HG02610 (cell line): ENCODE measurements around the gene NPNT.
A peak's percentile ranks its signal among the peaks of the same experiment; 100 is the strongest.
"Not testable (repeated sequence)": the region's sequence is repeated elsewhere in the genome, so short reads cannot be mapped to it uniquely, and the experiment has no call there.

Source experiments
- ATAC-seq: cut with Tn5 transposase; IDR thresholded peaks from one replicate; pipeline ENCODE4 v1.9.1; 2021; ENCODE audit warnings: mild to moderate bottlenecking, moderate library complexity; ENCODE audit not compliant: unreplicated experiment

Gene NPNT, protein sequence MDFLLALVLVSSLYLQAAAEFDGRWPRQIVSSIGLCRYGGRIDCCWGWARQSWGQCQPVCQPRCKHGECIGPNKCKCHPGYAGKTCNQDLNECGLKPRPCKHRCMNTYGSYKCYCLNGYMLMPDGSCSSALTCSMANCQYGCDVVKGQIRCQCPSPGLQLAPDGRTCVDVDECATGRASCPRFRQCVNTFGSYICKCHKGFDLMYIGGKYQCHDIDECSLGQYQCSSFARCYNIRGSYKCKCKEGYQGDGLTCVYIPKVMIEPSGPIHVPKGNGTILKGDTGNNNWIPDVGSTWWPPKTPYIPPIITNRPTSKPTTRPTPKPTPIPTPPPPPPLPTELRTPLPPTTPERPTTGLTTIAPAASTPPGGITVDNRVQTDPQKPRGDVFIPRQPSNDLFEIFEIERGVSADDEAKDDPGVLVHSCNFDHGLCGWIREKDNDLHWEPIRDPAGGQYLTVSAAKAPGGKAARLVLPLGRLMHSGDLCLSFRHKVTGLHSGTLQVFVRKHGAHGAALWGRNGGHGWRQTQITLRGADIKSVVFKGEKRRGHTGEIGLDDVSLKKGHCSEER

DNA sequence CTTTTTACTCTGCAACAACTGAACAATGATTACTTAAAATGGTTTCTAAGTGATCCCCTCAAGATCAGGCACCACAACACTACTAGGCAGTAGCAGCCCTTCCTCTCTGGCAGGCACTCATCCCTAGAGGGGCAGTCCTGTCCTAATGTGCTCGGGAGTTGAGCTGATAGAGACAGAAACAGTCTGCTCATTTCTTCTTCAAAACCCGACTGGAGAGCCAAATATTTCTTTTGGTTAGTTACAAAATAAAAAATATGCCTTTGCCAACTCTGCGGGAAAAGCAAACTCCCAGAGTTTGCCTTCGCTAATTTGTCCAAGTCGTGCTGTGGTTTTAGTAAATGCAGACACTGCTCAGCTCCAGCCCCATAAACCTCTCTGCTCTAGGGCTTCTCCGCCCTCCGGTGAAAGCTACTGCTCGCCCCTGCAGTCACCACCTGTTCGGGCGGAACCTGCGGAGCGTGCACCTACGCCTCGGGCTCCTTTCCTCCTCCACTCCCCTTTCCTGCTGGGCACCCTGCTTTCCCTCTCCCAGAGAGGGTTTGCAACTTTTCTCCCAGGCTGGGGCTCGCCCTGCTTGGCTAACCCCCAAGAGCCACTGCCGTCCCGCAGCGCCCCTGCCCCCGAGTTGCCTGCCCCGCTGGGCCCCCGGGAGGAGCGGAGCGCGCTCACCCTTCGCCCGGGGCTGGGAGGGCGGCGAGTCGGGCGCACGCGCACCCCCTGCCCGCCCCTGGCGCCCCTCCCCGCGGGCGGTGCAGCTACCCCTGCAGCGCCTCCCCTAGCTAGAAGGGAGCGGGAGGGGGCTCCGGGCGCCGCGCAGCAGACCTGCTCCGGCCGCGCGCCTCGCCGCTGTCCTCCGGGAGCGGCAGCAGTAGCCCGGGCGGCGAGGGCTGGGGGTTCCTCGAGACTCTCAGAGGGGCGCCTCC lies at the start of gene NPNT:
NPNT (plus strand) TSS at position 812 of the 923 bp plus-strand sequence. CDS start 182 bp downstream, outside the sequence.
- ATAC-seq, result no peak

DNA sequence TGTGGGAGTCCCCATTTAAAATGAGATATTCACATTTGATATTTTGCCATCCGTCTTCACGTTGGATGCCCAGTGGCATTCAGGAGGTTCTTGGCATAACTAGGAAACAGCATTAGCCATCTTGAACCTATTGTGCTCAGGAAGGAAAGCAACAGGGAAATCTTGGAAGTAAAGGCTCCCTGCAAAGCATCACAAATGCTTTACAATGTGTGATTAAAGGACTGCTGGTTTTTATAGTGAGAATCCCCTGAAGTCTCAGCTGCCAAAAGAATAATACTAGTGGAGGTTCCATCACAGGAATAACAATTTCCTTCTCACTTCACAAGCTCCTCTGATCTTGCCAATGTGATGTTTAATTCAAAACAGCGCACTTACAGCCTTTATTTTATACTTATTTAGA lies 49.7 kb upstream of the NPNT start:
- no peak for ATAC-seq

- not testable (repeated sequence) for ATAC-seq
These were observed 46.9 kb upstream of the NPNT start for GRCh38 chr4:105848359-105848758.

DNA sequence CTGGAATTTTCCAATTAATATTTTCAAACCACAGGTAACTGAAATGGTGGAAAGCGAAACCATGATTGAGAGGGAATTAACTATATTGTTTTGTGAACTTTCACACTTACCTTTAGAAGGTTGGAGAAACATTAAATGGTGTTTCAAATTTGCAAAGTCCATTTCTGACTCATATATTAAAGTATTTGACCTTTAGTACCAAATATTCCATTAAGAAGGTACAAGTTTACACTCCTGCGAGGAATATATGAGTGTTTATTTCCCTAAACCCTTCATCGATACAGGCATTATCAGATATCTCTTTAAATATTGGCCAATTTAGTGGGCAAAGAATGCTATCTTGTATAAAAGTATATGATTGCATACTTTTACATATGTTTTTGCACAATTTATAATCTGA lies 44.1 kb upstream of the NPNT start:
- no peak for ATAC-seq

DNA sequence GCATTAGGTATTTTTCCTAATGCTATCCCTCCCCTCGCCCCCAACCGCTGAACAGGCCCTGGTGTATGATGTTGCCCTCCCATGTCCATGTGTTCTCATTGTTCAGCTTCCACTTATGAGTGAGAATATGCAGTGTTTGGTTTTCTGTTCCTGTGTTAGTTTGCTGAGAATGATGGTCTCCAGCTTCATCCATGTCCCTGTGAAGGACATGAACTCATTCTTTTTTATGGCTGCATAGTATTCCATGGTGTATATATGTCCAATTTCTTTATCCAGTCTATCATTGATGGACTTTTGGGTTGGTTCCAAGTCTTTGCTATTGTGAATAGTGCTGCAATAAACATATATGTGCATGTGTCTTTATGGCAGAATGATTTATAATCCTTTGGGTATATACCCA lies 43.0 kb upstream of the NPNT start:
- ATAC-seq, result not testable (repeated sequence)

DNA sequence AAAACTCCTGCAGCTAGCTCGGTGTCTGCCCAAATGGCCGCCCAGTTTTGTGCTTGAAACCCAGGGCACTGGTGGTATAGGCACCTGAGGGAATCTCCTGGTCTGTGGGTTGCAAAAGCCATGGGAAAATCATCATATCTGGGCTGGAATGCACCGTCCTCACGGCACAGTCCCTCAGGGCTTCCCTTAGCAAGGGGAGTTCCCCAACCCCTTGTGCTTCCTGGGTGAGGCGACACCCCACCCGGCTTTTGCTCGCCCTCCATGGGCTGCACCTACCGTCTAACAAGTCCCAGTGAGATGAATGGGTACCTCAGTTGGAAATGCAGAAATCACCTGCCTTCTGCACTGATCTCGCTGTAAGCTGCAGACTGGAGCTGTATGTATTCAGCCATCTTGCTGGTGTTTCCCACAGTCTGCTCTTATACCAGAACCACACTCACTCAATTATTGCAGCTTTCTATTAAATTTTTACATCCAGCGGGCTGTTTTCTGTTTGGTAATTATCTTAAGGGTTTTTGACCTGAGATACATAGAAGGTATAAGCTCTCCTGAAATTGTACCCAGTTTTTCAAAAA lies 36.7 kb upstream of the NPNT start:
- ATAC-seq, result peak; percentile 45

GRCh38 chr4:105859233-105859632 lies 36.0 kb upstream of the NPNT start:
- ATAC-seq, result peak; percentile 77

DNA sequence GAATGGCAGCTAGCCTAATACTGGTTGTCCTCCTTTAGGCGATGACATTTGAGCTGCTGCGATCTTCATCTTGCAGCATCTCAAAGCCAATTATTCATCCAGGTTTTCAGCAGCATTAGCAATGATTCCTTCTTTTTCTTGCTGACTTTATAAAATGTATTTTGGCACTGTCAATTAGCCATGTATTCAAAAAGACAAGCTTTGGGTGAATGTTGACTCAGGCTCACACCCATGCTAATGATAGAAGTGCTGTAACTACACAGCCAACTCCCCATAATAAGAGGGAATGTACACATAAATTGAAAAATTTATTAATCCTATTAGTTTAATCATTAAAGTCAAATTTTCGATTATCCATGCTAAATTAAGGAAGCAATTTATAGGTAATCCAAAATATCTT lies 24.3 kb upstream of the NPNT start:
- no peak for ATAC-seq

- no peak for ATAC-seq
These were observed 23.3 kb upstream of the NPNT start for GRCh38 chr4:105871997-105872396.

DNA sequence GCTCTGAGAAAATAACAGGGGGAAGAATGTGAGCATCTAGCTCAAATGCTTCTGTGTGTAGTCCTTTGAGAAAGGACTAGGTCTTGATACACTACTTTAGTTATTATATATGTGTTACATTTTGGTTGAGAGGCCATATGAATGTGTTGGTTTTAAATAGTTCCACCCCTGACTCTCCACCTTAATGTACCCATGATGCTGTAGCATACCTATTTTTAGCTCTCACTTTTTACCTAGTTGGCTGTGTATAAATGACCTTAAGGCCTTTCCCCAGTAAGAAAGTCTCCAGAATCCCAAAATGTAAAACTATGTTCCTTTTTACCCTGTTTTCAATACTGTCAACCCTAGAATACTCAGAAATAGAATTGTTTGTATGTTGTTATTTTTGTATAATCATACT lies 20.0 kb upstream of the NPNT start:
- no peak for ATAC-seq

DNA sequence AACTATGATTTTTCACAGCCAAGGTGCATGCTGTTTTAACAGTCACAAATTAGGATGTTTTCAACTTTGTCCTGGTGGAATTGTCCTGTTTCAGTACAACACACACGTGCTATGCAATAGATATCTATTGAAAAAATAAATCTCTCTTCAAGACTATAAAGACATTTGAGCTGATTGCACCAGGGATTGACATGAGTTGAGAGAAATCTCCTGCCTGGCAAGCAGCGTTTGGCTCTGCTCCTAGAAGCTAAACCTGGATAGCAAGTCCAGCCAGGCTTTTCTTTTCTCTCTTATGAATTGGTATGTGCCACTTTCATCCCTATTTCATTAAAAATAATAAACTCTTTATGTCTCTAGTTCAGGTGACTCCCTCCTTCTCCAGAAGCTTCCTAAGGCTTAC lies 16.6 kb upstream of the NPNT start:
- no peak for ATAC-seq

GRCh38 chr4:105887508-105887907 lies 7.8 kb upstream of the NPNT start:
- ATAC-seq, result no peak

GRCh38 chr4:105895583-105896460 lies 551 bp downstream of the NPNT start:
- ATAC-seq, result peak; percentile 70

GRCh38 chr4:105896461-105896942 lies 1.2 kb downstream of the NPNT start:
- no peak for ATAC-seq

GRCh38 chr4:105896984-105897775 lies 1.9 kb downstream of the NPNT start:
- no peak for ATAC-seq

DNA sequence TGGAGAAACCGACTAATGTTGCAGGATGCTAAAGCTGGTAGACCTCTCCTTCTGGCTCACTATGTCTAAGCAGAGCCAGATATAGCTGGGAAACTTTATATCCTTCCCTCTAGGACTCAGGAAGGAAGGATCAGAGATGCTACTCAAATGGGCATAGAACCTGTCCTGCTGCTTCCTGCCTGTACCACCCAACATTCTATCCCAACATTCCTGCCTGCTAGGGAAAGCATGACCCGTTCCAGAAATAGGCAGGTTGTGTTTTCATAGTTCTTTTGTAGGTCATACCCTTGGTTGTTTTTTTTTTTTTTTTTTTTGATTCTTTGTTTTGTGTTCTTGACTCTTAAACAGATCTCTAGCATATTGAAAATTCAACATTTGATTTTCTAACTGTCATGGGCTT lies 5.3 kb downstream of the NPNT start:
- no peak for ATAC-seq

- ATAC-seq, result no peak
These were observed 7.4 kb downstream of the NPNT start for GRCh38 chr4:105902550-105903262.

- ATAC-seq, result no peak
These were observed 14.6 kb downstream of the NPNT start for GRCh38 chr4:105909787-105910281.
